NCI-H526 treated with DMSO at 0.1 percent for 48 hours (cell line): ENCODE measurements around the gene CHRNA3.
A peak's percentile ranks its signal among the peaks of the same experiment; 100 is the strongest.

Experiments
- DNase-seq: peaks from one replicate; lab custom pipeline; 2025; lab: John Stamatoyannopoulos, UW

CHRNA3 gene

GRCh38 chr15:78636378-78636859 is 15.6 kb upstream of the CHRNA3 start:
- DNase-seq = no peak

- no peak for DNase-seq
These were observed 14.6 kb upstream of the CHRNA3 start for GRCh38 chr15:78635346-78635745.

GRCh38 chr15:78634210-78635145 is 13.7 kb upstream of the CHRNA3 start:
- no peak for DNase-seq

GRCh38 chr15:78633348-78633747 is 12.6 kb upstream of the CHRNA3 start:
- no peak for DNase-seq

GRCh38 chr15:78630886-78631633 is 10.3 kb upstream of the CHRNA3 start:
- no peak for DNase-seq

- DNase-seq = no peak
These were observed 8.9 kb upstream of the CHRNA3 start for GRCh38 chr15:78629716-78630065.

GRCh38 chr15:78629031-78629715 is 8.4 kb upstream of the CHRNA3 start:
- DNase-seq = peak; percentile 1

- DNase-seq = no peak
These were observed 7.4 kb upstream of the CHRNA3 start for GRCh38 chr15:78628227-78628626.

GRCh38 chr15:78627348-78627747 is 6.6 kb upstream of the CHRNA3 start:
- no peak for DNase-seq

GRCh38 chr15:78626381-78626995 is 5.7 kb upstream of the CHRNA3 start:
- DNase-seq = no peak

GRCh38 chr15:78625606-78626280 is 4.9 kb upstream of the CHRNA3 start:
- no peak for DNase-seq

GRCh38 chr15:78624651-78625590 is 4.1 kb upstream of the CHRNA3 start:
- DNase-seq = no peak

- no peak for DNase-seq
These were observed 3.1 kb upstream of the CHRNA3 start for GRCh38 chr15:78623786-78624497.

- no peak for DNase-seq
These were observed 1.1 kb upstream of the CHRNA3 start for GRCh38 chr15:78621810-78622402.

- peak; percentile 7 for DNase-seq
These were observed 722 bp downstream of the CHRNA3 start for GRCh38 chr15:78620021-78620526.

- DNase-seq = no peak
These were observed 1.5 kb downstream of the CHRNA3 start for GRCh38 chr15:78619022-78619950.

- DNase-seq = peak; percentile 53
These were observed 2.3 kb downstream of the CHRNA3 start for GRCh38 chr15:78618490-78618934.

- no peak for DNase-seq
These were observed 2.7 kb downstream of the CHRNA3 start for GRCh38 chr15:78618064-78618463.
